H9 (cell line): ENCODE results near the gene GLOD4. TPM values are rescaled to one million over a fixed set of nuclear protein-coding genes. Genes with fewer than 3 reads are reported as not detected.

ENCODE experiments used
- DNase-seq: peaks from one replicate; pipeline ENCODE4 v3.0.0-alpha.2; 2017
- H2AFZ ChIP-seq: one replicate; pipeline ENCODE4 v1.6.1; 2013; ENCODE audit warnings: mild to moderate bottlenecking, low read length, control low read depth, moderate library complexity
- H2AK5ac ChIP-seq: 2 replicates; pipeline ENCODE4 v1.6.1; 2013; ENCODE audit warnings: low read length, control low read depth, mixed read lengths; ENCODE audit not compliant: insufficient read length
- H2BK120ac ChIP-seq: one replicate; pipeline ENCODE4 v1.6.1; 2013; ENCODE audit warnings: low read depth, mild to moderate bottlenecking, low read length, control low read depth, inconsistent platforms; ENCODE audit not compliant: poor library complexity, severe bottlenecking
- H2BK12ac ChIP-seq: 2 replicates; pipeline ENCODE4 v1.6.1; 2013; ENCODE audit warnings: low read length, control low read depth, mixed read lengths, low read depth; ENCODE audit not compliant: insufficient read length
- H2BK15ac ChIP-seq: 2 replicates; pipeline ENCODE4 v1.6.1; 2013; ENCODE audit warnings: low read depth, low read length, control low read depth
- H2BK20ac ChIP-seq: one replicate; pipeline ENCODE4 v1.6.1; 2013; ENCODE audit warnings: low read depth, mild to moderate bottlenecking, low read length, control low read depth, inconsistent platforms; ENCODE audit not compliant: poor library complexity, severe bottlenecking
- H2BK5ac ChIP-seq: 2 replicates; pipeline ENCODE4 v1.6.1; 2013; ENCODE audit warnings: low read length, control low read depth, mixed read lengths; ENCODE audit not compliant: insufficient read length
- H3K14ac ChIP-seq: 2 replicates; pipeline ENCODE4 v1.6.1; 2013; ENCODE audit warnings: low read length, control low read depth; ENCODE audit not compliant: insufficient read depth
- H3K18ac ChIP-seq: 2 replicates; pipeline ENCODE4 v1.6.1; 2013; ENCODE audit warnings: low read depth, mild to moderate bottlenecking, mixed read lengths, low read length, control low read depth; ENCODE audit not compliant: insufficient read length
- H3K23ac ChIP-seq: 2 replicates; pipeline ENCODE4 v1.6.1; 2013; ENCODE audit warnings: low read length, control low read depth, mixed read lengths, low read depth; ENCODE audit not compliant: insufficient read length
- H3K23me2 ChIP-seq: 2 replicates; pipeline ENCODE4 v1.6.1; 2013; ENCODE audit warnings: low read depth, mild to moderate bottlenecking, mixed read lengths, low read length, control low read depth; ENCODE audit not compliant: insufficient read length, poor library complexity, severe bottlenecking
- H3K27ac ChIP-seq: 2 replicates; pipeline ENCODE4 v1.5.1; 2013; ENCODE audit warnings: low read length, control low read depth, mixed read lengths, low read depth; ENCODE audit not compliant: insufficient read length
- H3K27me3 ChIP-seq: 2 replicates; pipeline ENCODE4 v1.6.1; 2013; ENCODE audit warnings: low read length, control low read depth, inconsistent platforms; ENCODE audit not compliant: insufficient read depth
- H3K4ac ChIP-seq: 2 replicates; pipeline ENCODE4 v1.6.1; 2013; ENCODE audit warnings: low read depth, mild to moderate bottlenecking, control low read depth, inconsistent platforms, low read length, moderate library complexity
- H3K4me1 ChIP-seq: 2 replicates; pipeline ENCODE4 v1.6.1; 2013; ENCODE audit warnings: low read length, control low read depth, inconsistent platforms; ENCODE audit not compliant: insufficient read depth
- H3K4me2 ChIP-seq: 2 replicates; pipeline ENCODE4 v1.6.1; 2013; ENCODE audit warnings: low read length, control low read depth, mixed read lengths; ENCODE audit not compliant: insufficient read length, insufficient read depth
- H3K56ac ChIP-seq: 2 replicates; pipeline ENCODE4 v1.6.1; 2013; ENCODE audit warnings: low read depth, mild to moderate bottlenecking, mixed read lengths, low read length, control low read depth; ENCODE audit not compliant: insufficient read length
- H3K79me1 ChIP-seq: 2 replicates; pipeline ENCODE4 v1.6.1; 2013; ENCODE audit warnings: low read depth, mild to moderate bottlenecking, moderate library complexity, low read length, control low read depth, inconsistent platforms; ENCODE audit not compliant: insufficient read depth, poor library complexity, severe bottlenecking
- H3K79me2 ChIP-seq: 2 replicates; pipeline ENCODE4 v1.6.1; 2013; ENCODE audit warnings: low read length, control low read depth, inconsistent platforms; ENCODE audit not compliant: insufficient read depth
- H3K9ac ChIP-seq: 2 replicates; pipeline ENCODE4 v1.6.1; 2013; ENCODE audit warnings: low read length, control low read depth, mixed read lengths; ENCODE audit not compliant: insufficient read length; ENCODE audit errors: extremely low read depth
- H3K9me3 ChIP-seq: one replicate; pipeline ENCODE4 v1.6.1; 2013; ENCODE audit warnings: low read depth, low read length, inconsistent platforms; ENCODE audit not compliant: control insufficient read depth
- H3T11ph ChIP-seq: one replicate; pipeline ENCODE4 v1.6.1; 2013; ENCODE audit warnings: mild to moderate bottlenecking, low read length, control low read depth, inconsistent platforms
- H4K20me1 ChIP-seq: one replicate; pipeline ENCODE4 v1.6.1; 2013; ENCODE audit not compliant: control insufficient read depth, insufficient read length, insufficient read depth
- H4K5ac ChIP-seq: 2 replicates; pipeline ENCODE4 v1.6.1; 2013; ENCODE audit warnings: low read depth, mild to moderate bottlenecking, mixed read lengths, low read length, control low read depth; ENCODE audit not compliant: insufficient read length
- H4K8ac ChIP-seq: replicated peaks from 2 replicates; pipeline ENCODE4 v1.6.1; 2013; ENCODE audit warnings: low read length, control low read depth, mixed read lengths, low read depth; ENCODE audit not compliant: insufficient read length
- H4K91ac ChIP-seq: 2 replicates; pipeline ENCODE4 v1.6.1; 2013; ENCODE audit warnings: low read depth, mild to moderate bottlenecking, moderate library complexity, mixed read lengths, low read length, control low read depth; ENCODE audit not compliant: insufficient read length
- H3K27ac Mint-ChIP-seq, 3 experiments: 2 replicates in 2 of 3; 3 replicates in 1 of 3; pipeline ENCODE4 v1.8.0; 2020 to 2021; ENCODE audit warnings: mixed read lengths in 3 of 3, mild to moderate bottlenecking in 1 of 3, moderate library complexity in 1 of 3
- H3K27me3 Mint-ChIP-seq: 2 replicates; pipeline ENCODE4 v1.8.0; 2021; ENCODE audit warnings: low read depth, mild to moderate bottlenecking, moderate library complexity, mixed read lengths
- H3K36me3 Mint-ChIP-seq, 3 experiments: 2 replicates in 2 of 3; 3 replicates in 1 of 3; pipeline ENCODE4 v1.8.0; 2020 to 2021; ENCODE audit warnings: low read depth in 3 of 3, mixed read lengths in 3 of 3; ENCODE audit not compliant: insufficient read depth in 1 of 3
- H3K4me1 Mint-ChIP-seq, 2 experiments: 2 replicates each; pipeline ENCODE4 v1.8.0; 2020; ENCODE audit warnings: mixed read lengths in 2 of 2
- H3K4me3 Mint-ChIP-seq, 2 experiments: 2 replicates in 1 of 2; 3 replicates in 1 of 2; pipeline ENCODE4 v1.8.0; 2020 to 2021; ENCODE audit warnings: mild to moderate bottlenecking in 2 of 2, mixed read lengths in 2 of 2, moderate library complexity in 1 of 2
- H3K9me3 Mint-ChIP-seq, 2 experiments: 2 replicates in 1 of 2; 3 replicates in 1 of 2; pipeline ENCODE4 v1.8.0; 2020; ENCODE audit warnings: mild to moderate bottlenecking in 2 of 2, mixed read lengths in 2 of 2, moderate library complexity in 1 of 2
- CTCF ChIP-seq: fragments of 200-600 bp; sonication (generic); conservative IDR thresholded peaks from 3 replicates; pipeline ENCODE4 v1.8.0; 2021; ENCODE audit warnings: antibody characterized with exemption, mild to moderate bottlenecking
- WGBS: extraction: QIAGEN DNeasy Blood & Tissue Kit; methylation state at CpG from one replicate; pipeline ENCODE4 v1.1.7; 2013; ENCODE audit warnings: missing lambda C conversion rate, low lambda C conversion rate, mixed read lengths; ENCODE audit not compliant: insufficient read length; ENCODE audit errors: extremely low coverage; 5-methylcytosine and 5-hydroxymethylcytosine counted together
- total RNA-seq: library from RNA; stranded (reverse); gene quantifications from 2 replicates; pipeline ENCODE4 v1.2.1, GENCODE V29; 2021

GLOD4 gene
- total RNA-seq, 1 experiment from 2014 or later = 106 TPM

- no peak overlapping the region for H3K4ac ChIP-seq
- no peak overlapping the region for H2AK5ac ChIP-seq
- H3K4me3 Mint-ChIP-seq = no peak overlapping the region
- no peak overlapping the region for H4K91ac ChIP-seq
- peaks cover 21 to 41% (median 37%) of the 10 kb centered on the region in 3 experiments for H3K36me3 Mint-ChIP-seq
- no peak overlapping the region for H3K56ac ChIP-seq
- H3K4me2 ChIP-seq = no peak overlapping the region
- no CpG with 5 or more reads among the region's 28 CpGs for WGBS
- no peak overlapping the region for H3K27ac ChIP-seq
- no peaks in the 10 kb centered on the region; the same call in 1 of the 2 replicates for H3K79me2 ChIP-seq
- no peak overlapping the region for H2BK15ac ChIP-seq
- H3K14ac ChIP-seq = no peak overlapping the region
- H3K4me1 Mint-ChIP-seq = peaks cover 0 to 3% of the 10 kb centered on the region in 2 experiments; a peak in 1 of 4 replicates
- H3K23me2 ChIP-seq = no peaks in the 10 kb centered on the region
- no peaks in the 10 kb centered on the region; the same call in 1 of the 2 replicates for H3K27me3 Mint-ChIP-seq
- H4K5ac ChIP-seq = no peak overlapping the region
- no peak overlapping the region for H2BK120ac ChIP-seq
- H2AFZ ChIP-seq = no peak overlapping the region
- H2BK20ac ChIP-seq = no peak overlapping the region
- no peak overlapping the region for H4K8ac ChIP-seq
- no peak overlapping the region for H3K18ac ChIP-seq
- peaks cover 2% of the 10 kb centered on the region in 2 experiments; a peak in 2 of 5 replicates for H3K9me3 Mint-ChIP-seq
- no peak overlapping the region for H3T11ph ChIP-seq
- no peaks in the 10 kb centered on the region for H3K79me1 ChIP-seq
- H4K20me1 ChIP-seq = no peaks in the 10 kb centered on the region
- no peak overlapping the region for H3K27ac Mint-ChIP-seq
- no peaks in the 10 kb centered on the region for H3K9me3 ChIP-seq
- H3K23ac ChIP-seq = no peak overlapping the region
- DNase-seq = no peak
- no peak overlapping the region for H3K9ac ChIP-seq
- H2BK12ac ChIP-seq = no peak overlapping the region
- no peak for TF ChIP-seq CTCF
- H3K4me1 ChIP-seq = no peaks in the 10 kb centered on the region; the same call in 1 of the 2 replicates
- H2BK5ac ChIP-seq = no peak overlapping the region
- no peaks in the 10 kb centered on the region for H3K27me3 ChIP-seq
These were observed 25.6 kb upstream of the GLOD4 start for GRCh38 chr17:807523-808294.
